HG02610 (cell line): ENCODE data around the gene ATP6V1E1.

Source experiments
- ATAC-seq: cut with Tn5 transposase; IDR thresholded peaks from one replicate; pipeline ENCODE4 v1.9.1; 2021; ENCODE audit warnings: mild to moderate bottlenecking, moderate library complexity; ENCODE audit not compliant: unreplicated experiment

ATP6V1E1 gene

DNA sequence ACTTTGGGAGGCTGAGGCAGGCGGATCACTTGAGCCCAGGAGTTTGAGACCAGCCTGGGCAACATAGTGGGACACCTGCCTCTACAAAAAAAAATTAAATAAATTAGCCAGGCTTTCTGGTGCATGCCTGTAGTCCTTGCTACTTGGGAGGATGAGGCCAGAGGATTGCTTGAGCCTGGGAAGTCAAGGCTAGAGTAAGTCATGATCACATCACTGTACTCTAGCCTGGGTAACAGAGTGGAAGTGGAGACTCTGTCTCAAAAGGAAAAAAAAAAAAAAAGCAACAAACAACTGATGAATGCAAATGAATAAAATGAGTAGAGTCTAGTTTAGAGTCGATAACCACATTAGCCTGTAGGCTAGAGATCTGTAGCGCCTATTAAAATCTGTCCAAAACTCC lies 6.1 kb upstream of the ATP6V1E1 start:
- no peak for ATAC-seq

DNA sequence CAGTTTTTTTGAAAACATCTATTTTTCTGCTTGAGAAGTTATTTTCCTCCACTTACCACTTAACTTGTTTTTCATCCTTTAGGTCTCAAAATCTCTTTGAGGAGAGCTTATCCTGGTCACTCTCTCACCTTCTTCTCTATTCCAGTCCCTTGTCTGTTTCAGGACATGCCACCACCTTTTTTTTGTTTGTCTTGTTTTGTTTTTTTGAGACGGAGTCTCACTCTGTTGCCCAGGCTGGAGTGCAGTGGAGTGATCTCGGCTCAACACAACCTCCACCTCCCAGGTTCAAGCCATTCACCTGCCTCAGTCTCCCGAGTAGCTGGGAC lies 5.4 kb upstream of the ATP6V1E1 start:
- ATAC-seq: no peak

- no peak for ATAC-seq
Measured at GRCh38 chr22:17633217-17633997, 4.9 kb upstream of the ATP6V1E1 start.

- no peak for ATAC-seq
Measured at GRCh38 chr22:17631076-17631565, 2.6 kb upstream of the ATP6V1E1 start.

DNA sequence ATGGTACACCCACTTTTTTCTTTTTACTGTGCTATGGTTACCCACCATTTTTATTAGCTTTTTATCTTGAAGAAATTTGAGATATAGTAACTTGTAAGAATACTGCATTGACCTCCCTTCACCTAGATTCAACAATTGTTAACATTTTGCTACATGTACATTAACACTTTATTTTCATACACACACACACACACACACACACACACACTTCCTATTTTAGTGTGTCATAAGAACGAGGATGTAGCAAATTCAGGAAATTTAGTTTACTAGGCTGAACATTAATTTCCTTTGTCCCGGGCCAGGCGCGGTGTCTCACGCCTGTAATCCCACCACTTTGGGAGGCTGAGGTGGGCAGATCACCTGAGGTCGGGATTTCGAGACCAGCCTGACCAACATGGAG lies 1.1 kb upstream of the ATP6V1E1 start:
- no peak for ATAC-seq

DNA sequence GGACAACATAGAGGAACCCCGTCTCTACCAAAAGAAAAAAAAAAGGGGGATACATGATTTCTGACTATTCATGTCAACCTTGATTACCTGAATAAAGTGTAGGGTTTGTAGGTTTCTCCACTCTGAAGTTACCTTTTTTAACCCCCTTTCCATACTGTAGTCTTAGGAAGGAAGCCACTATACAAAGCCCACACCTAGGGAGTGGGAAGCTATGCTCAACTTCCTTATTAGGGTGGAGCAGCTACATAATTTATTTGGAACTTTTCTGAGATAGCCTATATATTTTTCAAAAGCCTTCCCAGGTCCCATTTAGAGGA lies 582 bp upstream of the ATP6V1E1 start:
- ATAC-seq: no peak

GRCh38 chr22:17627961-17628405 lies 566 bp downstream of the ATP6V1E1 start:
- ATAC-seq: no peak

- ATAC-seq: no peak
Measured at GRCh38 chr22:17613280-17613679, 15.3 kb downstream of the ATP6V1E1 start.

GRCh38 chr22:17612057-17612456 lies 16.5 kb downstream of the ATP6V1E1 start:
- no peak for ATAC-seq

GRCh38 chr22:17607891-17608521 lies 20.5 kb downstream of the ATP6V1E1 start:
- ATAC-seq: no peak

DNA sequence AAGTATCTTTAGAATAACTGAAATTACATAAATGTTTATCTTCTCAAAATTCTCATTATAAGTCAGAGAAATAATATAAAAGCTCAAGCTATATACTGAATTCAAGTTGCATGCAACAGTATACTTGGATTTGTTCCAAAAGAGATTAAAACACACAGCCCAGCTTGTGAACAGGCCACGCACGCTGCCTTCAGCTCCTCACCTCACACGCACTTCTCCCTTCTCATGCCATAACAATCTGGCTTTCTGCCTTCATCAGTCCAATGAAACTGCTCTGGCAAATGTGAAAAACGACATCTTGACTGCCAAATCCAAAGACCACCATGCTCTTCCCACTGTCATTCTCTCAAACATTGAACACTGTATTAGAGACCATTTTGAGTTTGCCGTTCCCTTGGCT lies 22.1 kb downstream of the ATP6V1E1 start:
- no peak for ATAC-seq

- ATAC-seq: no peak
Measured at GRCh38 chr22:17603668-17604067, 24.9 kb downstream of the ATP6V1E1 start.

DNA sequence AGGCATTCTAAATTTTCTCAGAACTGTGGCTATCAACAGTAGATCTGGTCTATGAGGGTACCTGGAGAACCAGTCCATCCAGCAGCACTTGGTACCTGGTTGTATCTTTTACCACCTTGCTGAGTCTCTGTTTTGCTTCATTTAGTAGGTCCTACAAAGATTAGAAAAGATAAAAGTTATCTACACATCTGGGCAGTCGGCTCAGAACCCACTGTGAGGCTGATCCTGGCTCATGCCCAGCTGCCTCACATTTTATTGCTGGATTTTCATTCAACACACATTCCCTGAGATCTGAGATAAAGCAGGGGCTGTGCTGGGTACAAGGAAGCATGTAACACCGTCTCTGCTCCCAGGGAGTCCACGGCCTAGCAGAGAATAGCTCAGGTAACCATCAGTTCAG lies 27.5 kb downstream of the ATP6V1E1 start:
- ATAC-seq: no peak

- ATAC-seq: no peak
Measured at GRCh38 chr22:17598318-17598717, 30.2 kb downstream of the ATP6V1E1 start.

DNA sequence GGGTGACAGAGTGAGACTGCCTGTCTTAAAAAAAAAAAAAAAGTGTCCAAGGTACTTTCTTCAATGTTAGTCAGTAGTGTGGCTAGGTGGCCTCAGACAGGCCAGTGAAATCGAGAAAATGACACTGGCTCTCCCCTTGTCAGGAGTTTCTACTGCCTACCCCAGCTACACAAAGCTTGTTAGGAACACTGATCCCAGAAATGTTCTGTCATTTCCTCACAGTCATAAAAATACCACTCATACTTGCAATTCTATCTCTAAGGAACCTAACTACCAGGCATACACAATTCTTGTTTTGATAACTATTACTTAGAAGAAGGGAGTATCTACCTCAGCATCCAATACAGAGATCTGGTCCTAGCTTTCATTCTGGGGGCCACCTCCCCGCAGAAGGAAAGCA lies 31.3 kb downstream of the ATP6V1E1 start:
- ATAC-seq: no peak

- no peak for ATAC-seq
Measured at GRCh38 chr22:17596226-17596625, 32.3 kb downstream of the ATP6V1E1 start.

GRCh38 chr22:17592201-17592600 lies 36.3 kb downstream of the ATP6V1E1 start:
- no peak for ATAC-seq

DNA sequence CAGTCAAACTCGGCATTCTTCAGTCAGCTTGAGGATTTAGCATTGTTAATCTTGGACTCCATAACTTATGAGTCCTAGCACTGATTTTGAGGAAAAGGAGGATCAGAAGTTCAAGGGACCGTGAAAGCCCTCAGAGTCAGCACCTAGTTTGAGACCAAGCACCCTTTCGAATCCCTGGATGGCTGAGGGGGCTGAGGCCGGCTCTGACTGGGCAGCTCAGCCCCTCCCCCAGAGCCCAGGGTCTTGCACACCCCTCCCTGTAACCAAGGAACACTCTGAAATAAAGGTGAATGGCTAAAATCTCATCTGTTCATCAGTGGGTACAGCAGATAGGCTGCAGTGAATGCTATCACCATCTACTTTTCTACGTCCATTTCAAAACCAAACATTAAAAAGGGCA lies 38.0 kb downstream of the ATP6V1E1 start:
- ATAC-seq: no peak

DNA sequence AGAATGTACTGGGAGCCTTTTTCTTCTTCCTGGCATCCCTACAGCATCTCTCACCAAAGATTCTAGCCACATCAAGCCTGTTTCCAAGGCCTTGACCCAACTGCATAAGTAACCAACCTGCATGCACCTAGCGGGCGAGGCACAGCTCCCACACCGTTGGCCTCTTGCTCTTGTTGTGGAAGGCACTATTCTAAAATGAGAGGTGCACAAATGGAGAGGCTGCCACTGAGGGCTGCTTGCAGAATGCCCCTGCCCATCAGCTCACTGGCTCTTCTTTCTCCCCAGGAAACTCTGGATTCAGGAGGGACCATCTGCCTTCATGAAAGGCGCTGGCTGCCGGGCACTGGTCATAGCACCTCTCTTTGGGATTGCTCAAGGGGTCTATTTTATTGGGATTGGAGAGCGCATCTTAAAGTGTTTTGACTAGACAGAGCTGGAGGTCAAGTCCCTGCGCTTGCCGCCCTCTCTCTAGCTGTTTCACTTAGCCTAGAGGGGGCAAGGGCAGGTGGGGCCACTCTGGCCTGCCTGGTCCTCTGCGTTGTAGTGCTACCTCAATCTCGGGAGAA lies 38.7 kb downstream of the ATP6V1E1 start:
- no peak for ATAC-seq

DNA sequence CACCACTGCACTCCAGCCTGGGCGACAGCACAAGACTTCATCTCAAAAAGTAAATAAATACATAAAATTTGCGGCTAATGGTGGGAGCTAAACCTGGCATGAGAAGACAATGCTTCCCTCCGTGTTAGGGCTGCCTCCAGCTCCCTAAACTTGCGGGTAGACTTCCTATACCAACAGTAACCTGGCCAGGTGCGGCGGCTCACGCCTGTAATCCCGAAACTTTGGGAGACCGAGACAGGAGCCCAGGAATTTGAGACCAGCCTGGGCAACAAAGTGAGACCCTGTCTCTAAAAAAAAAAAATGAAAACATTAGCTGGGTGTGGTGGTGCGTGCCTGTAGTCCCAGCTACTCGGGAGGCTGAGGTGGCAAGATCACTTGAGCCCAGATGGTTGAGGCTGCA lies 39.9 kb downstream of the ATP6V1E1 start:
- no peak for ATAC-seq

DNA sequence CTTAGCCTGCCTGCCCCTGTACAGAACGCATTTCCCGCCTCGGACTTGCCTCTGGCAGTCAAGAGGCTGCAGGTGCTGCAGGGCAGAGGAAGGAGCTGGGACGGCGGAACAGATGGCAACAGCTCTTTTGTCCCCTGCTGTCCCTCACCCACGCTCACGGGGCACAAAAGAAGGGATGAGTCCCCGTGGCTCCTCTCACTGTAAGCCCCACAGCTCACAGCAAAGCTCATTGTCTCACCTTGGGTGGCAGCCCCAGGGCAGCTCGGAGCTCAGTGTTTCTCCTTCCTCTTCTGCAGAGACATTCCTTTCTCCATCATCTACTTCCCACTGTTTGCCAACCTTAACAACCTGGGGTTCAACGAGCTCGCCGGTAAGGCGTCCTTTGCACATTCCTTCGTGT lies 40.9 kb downstream of the ATP6V1E1 start:
- ATAC-seq: no peak

GRCh38 chr22:17586831-17587440 lies 41.6 kb downstream of the ATP6V1E1 start:
- ATAC-seq: no peak
